IMR-90 (cell line): ENCODE measurements around the gene BHLHA9. TPM values are rescaled to one million over a fixed set of nuclear protein-coding genes. Genes with fewer than 3 reads are reported as not detected.

Experiments
- ATAC-seq: fragments of 200-7000 bp; cut with Tn5 transposase; 2 replicates; pipeline ENCODE4 v1.9.1; 2020; ENCODE audit warnings: low read depth, mild to moderate bottlenecking, moderate library complexity
- BruUV-seq: library from RNA; stranded (reverse); fragments of 400-500 nt; replicated peaks from 2 replicates; lab custom pipeline; 2021; lab: Mats Ljungman, UMichigan
- CTCF ChIA-PET: fragments of 300-600 bp; formaldehyde crosslinking; extraction: SDS; loops from one replicate; lab custom pipeline; 2021; ENCODE audit warnings: antibody characterized with exemption; lab: Yijun Ruan, JAX
- POLR2A ChIA-PET: fragments of 300-600 bp; sonication (Branson Sonifier 250); formaldehyde crosslinking; loops from one replicate; lab custom pipeline; 2022; ENCODE audit warnings: antibody characterized with exemption; ENCODE audit not compliant: unreplicated experiment; lab: Charles Lee
- DNase-seq: peaks from one replicate; pipeline ENCODE4 v3.0.0; 2013
- H2AFZ ChIP-seq: replicated peaks from 2 replicates; pipeline ENCODE3; 2013; ENCODE audit warnings: low read length, mild to moderate bottlenecking; ENCODE audit not compliant: poor library complexity
- H2AK5ac ChIP-seq: 2 replicates; pipeline ENCODE4 v1.6.1; 2013; ENCODE audit warnings: low read depth, low read length, inconsistent platforms
- H2AK9ac ChIP-seq: replicated peaks from 2 replicates; pipeline ENCODE3; 2013; ENCODE audit warnings: mild to moderate bottlenecking, low read depth, low read length, moderate library complexity; ENCODE audit not compliant: poor library complexity
- H2BK120ac ChIP-seq: 2 replicates; pipeline ENCODE4 v1.6.1; 2013; ENCODE audit warnings: low read depth, low read length, inconsistent platforms
- H2BK15ac ChIP-seq: 3 replicates; pipeline ENCODE4 v1.6.1; 2013; ENCODE audit warnings: low read depth, low read length, inconsistent platforms
- H2BK20ac ChIP-seq: 2 replicates; pipeline ENCODE4 v1.6.1; 2013; ENCODE audit warnings: low read depth, mild to moderate bottlenecking, inconsistent platforms, low read length, moderate library complexity
- H2BK5ac ChIP-seq: 2 replicates; pipeline ENCODE4 v1.6.1; 2013; ENCODE audit warnings: mild to moderate bottlenecking, low read depth, low read length, inconsistent platforms; ENCODE audit not compliant: poor library complexity, severe bottlenecking
- H3K14ac ChIP-seq: replicated peaks from 2 replicates; pipeline ENCODE4 v1.6.1; 2013; ENCODE audit warnings: low read depth, low read length, inconsistent platforms
- H3K18ac ChIP-seq: 2 replicates; pipeline ENCODE4 v1.6.1; 2013; ENCODE audit warnings: low read depth, low read length, control low read depth
- H3K23ac ChIP-seq: 2 replicates; pipeline ENCODE4 v1.6.1; 2013; ENCODE audit warnings: low read depth, low read length, inconsistent platforms
- H3K27ac ChIP-seq: 2 replicates; pipeline ENCODE4 v1.5.1; 2013; ENCODE audit warnings: mild to moderate bottlenecking, control low read depth, low read length; ENCODE audit not compliant: insufficient read depth
- H3K27me3 ChIP-seq: 2 replicates; pipeline ENCODE4 v1.6.1; 2013; ENCODE audit warnings: low read length; ENCODE audit not compliant: control insufficient read depth, insufficient read depth
- H3K36me3 ChIP-seq: 2 replicates; pipeline ENCODE4 v1.6.1; 2013; ENCODE audit warnings: low read length, mixed read lengths; ENCODE audit not compliant: control insufficient read depth, insufficient read depth
- H3K4ac ChIP-seq: 2 replicates; pipeline ENCODE4 v1.6.1; 2013; ENCODE audit warnings: low read depth, low read length, inconsistent platforms
- H3K4me1 ChIP-seq: 2 replicates; pipeline ENCODE4 v1.6.1; 2013; ENCODE audit warnings: low read length, mixed read lengths; ENCODE audit not compliant: control insufficient read depth, insufficient read depth
- H3K4me2 ChIP-seq: 2 replicates; pipeline ENCODE4 v1.6.1; 2013; ENCODE audit warnings: low read depth, mild to moderate bottlenecking, control low read depth, low read length, moderate library complexity
- H3K4me3 ChIP-seq: 2 replicates; pipeline ENCODE4 v1.5.1; 2013; ENCODE audit warnings: low read depth, mild to moderate bottlenecking, control low read depth, low read length, moderate library complexity; ENCODE audit not compliant: insufficient read depth
- H3K56ac ChIP-seq: 2 replicates; pipeline ENCODE4 v1.6.1; 2013; ENCODE audit warnings: low read length, inconsistent platforms; ENCODE audit not compliant: insufficient read depth; ENCODE audit errors: extremely low read depth
- H3K79me1 ChIP-seq, 2 experiments: 2 replicates each; pipeline ENCODE4 v1.6.1; 2013; ENCODE audit warnings: low read length in 2 of 2, inconsistent platforms in 1 of 2, low read depth in 1 of 2
- H3K9ac ChIP-seq: 2 replicates; pipeline ENCODE4 v1.6.1; 2013; ENCODE audit warnings: low read depth, low read length, control low read depth
- H3K9me1 ChIP-seq: 2 replicates; pipeline ENCODE4 v1.6.1; 2013; ENCODE audit warnings: low read length, inconsistent platforms; ENCODE audit not compliant: insufficient read depth
- H3K9me3 ChIP-seq: 2 replicates; pipeline ENCODE4 v1.6.1; 2013; ENCODE audit warnings: low read length; ENCODE audit not compliant: control insufficient read depth, insufficient read depth
- H4K20me1 ChIP-seq: 2 replicates; pipeline ENCODE4 v1.6.1; 2013; ENCODE audit warnings: low read length, inconsistent platforms; ENCODE audit not compliant: insufficient read depth
- H4K5ac ChIP-seq: 2 replicates; pipeline ENCODE4 v1.6.1; 2013; ENCODE audit warnings: mild to moderate bottlenecking, low read depth, low read length, control low read depth
- H4K8ac ChIP-seq, 2 experiments: 2 replicates each; pipeline ENCODE4 v1.6.1; 2013; ENCODE audit warnings: low read depth in 2 of 2, low read length in 2 of 2, control low read depth in 1 of 2, inconsistent platforms in 1 of 2
- H4K91ac ChIP-seq: 2 replicates; pipeline ENCODE4 v1.6.1; 2013; ENCODE audit warnings: low read depth, low read length, inconsistent platforms; ENCODE audit not compliant: insufficient read depth
- BHLHE40 ChIP-seq: fragments of 150-350 bp; IDR thresholded peaks from 2 replicates; pipeline ENCODE4 v1.6.1; 2016; ENCODE audit warnings: mild to moderate bottlenecking, low read depth, low read length
- CEBPB ChIP-seq: IDR thresholded peaks from 2 replicates; pipeline ENCODE4 v1.6.1; 2012; ENCODE audit warnings: low read depth, low read length, improper control_type of control experiment
- CHD1 ChIP-seq: IDR thresholded peaks from 2 replicates; pipeline ENCODE4 v1.6.1; 2012; ENCODE audit warnings: low read depth, low read length, improper control_type of control experiment
- CTCF ChIP-seq: conservative IDR thresholded peaks from 2 replicates; pipeline ENCODE4 v1.5.1; 2012; ENCODE audit warnings: mild to moderate bottlenecking, low read depth, low read length, improper control_type of control experiment
- ELK1 ChIP-seq: fragments of 150-350 bp; IDR thresholded peaks from 2 replicates; pipeline ENCODE4 v1.6.1; 2016; ENCODE audit warnings: low read depth, mild to moderate bottlenecking, low read length, moderate library complexity, borderline replicate concordance
- FOS ChIP-seq: fragments of 150-350 bp; IDR thresholded peaks from 2 replicates; pipeline ENCODE4 v1.6.1; 2016; ENCODE audit warnings: low read depth, low read length
- MAFK ChIP-seq: IDR thresholded peaks from 2 replicates; pipeline ENCODE4 v1.6.1; 2012; ENCODE audit warnings: low read depth, low read length, improper control_type of control experiment
- MAZ ChIP-seq: IDR thresholded peaks from 2 replicates; pipeline ENCODE4 v1.6.1; 2012; ENCODE audit warnings: low read depth, mild to moderate bottlenecking, low read length, improper control_type of control experiment, moderate library complexity, borderline replicate concordance
- MXI1 ChIP-seq: IDR thresholded peaks from 2 replicates; pipeline ENCODE4 v1.6.1; 2012; ENCODE audit warnings: low read depth, mild to moderate bottlenecking, low read length, moderate library complexity, borderline replicate concordance
- NFE2L2 ChIP-seq: fragments of 150-350 bp; IDR thresholded peaks from 2 replicates; pipeline ENCODE4 v1.6.1; 2016; ENCODE audit warnings: low read depth, mild to moderate bottlenecking, low read length
- POLR2A ChIP-seq: IDR thresholded peaks from 2 replicates; pipeline ENCODE4 v1.6.1; 2012; ENCODE audit warnings: mild to moderate bottlenecking, low read depth, low read length
- RAD21 ChIP-seq: IDR thresholded peaks from 2 replicates; pipeline ENCODE4 v1.6.1; 2012; ENCODE audit warnings: low read length, improper control_type of control experiment
- RCOR1 ChIP-seq: IDR thresholded peaks from 2 replicates; pipeline ENCODE4 v1.6.1; 2012; ENCODE audit warnings: mild to moderate bottlenecking, low read length, improper control_type of control experiment; ENCODE audit not compliant: insufficient replicate concordance
- RFX5 ChIP-seq: IDR thresholded peaks from 2 replicates; pipeline ENCODE4 v1.8.0; 2012; ENCODE audit warnings: low read depth, mild to moderate bottlenecking, low read length, moderate library complexity
- SMC3 ChIP-seq: fragments of 150-350 bp; IDR thresholded peaks from 2 replicates; pipeline ENCODE4 v1.6.1; 2016; ENCODE audit warnings: low read depth, mild to moderate bottlenecking, antibody characterized with exemption, low read length, moderate library complexity
- WGBS, 2 experiments: methylation state at CpG; one replicate each; pipeline versions ENCODE4 v1.1.5 to v1.1.7; 2013; ENCODE audit warnings: missing lambda C conversion rate in 2 of 2; ENCODE audit not compliant: insufficient read length in 1 of 2; ENCODE audit errors: extremely low coverage in 2 of 2; 5-methylcytosine and 5-hydroxymethylcytosine counted together
- dilution Hi-C: fragments of 300-500 bp; cut with HindIII; formaldehyde crosslinking; loops from one replicate; pipeline ENCODE4 v1.14.3; 2018; ENCODE audit warnings: low sequenced_read_pairs; ENCODE audit not compliant: unreplicated experiment
- in situ Hi-C: fragments of 300-500 bp; cut with MboI; formaldehyde crosslinking; loops from 3 replicates; pipeline ENCODE4 v1.14.3; 2019; ENCODE audit warnings: low sequenced_read_pairs, inconsistent platforms, mixed read lengths
- intact Hi-C: fragments of 100-400 bp; cut with micrococcal nuclease; formaldehyde crosslinking; loops from 2 replicates; pipeline ENCODE4 v1.10.0; 2022
- polyA plus RNA-seq, 3 experiments: library from polyadenylated mRNA; depleted of rRNA; stranded (reverse); fragments of >200 nt; gene quantifications; 2 replicates each; pipeline ENCODE4 v1.2.3, GENCODE V29; 2012; ENCODE audit warnings: low replicate concordance in 1 of 3
- total RNA-seq: library from RNA; depleted of rRNA; stranded (reverse); fragments of >200 nt; gene quantifications from 2 replicates; pipeline ENCODE4 v1.2.3, GENCODE V29; 2012

BHLHA9 gene
- total and polyA plus RNA-seq, 2 of the 4 experiments (the other 2 are of a cell fraction) = not detected

- no peaks in the 10 kb centered on the region for H3K9me1 ChIP-seq
- no peak for DNase-seq
- H3K56ac ChIP-seq = no peak overlapping the region
- no peak overlapping the region for H3K9ac ChIP-seq
- no peak overlapping the region for H2AK5ac ChIP-seq
- dilution Hi-C loops = no loop called here
- H4K5ac ChIP-seq = no peak overlapping the region
- no peak overlapping the region for H2AK9ac ChIP-seq
- H4K8ac ChIP-seq = no peak overlapping the region
- H2AFZ ChIP-seq = peak overlapping the region; percentile 4
- H3K4me3 ChIP-seq = no peak overlapping the region
- ChIA-PET CTCF (interaction anchor here (0.6 kb wide), 1 partner anchor 89 kb away, joined by 3 read pairs; no protein-coding TSS in a partner anchor), POLR2A (no interaction called here)
- H3K18ac ChIP-seq = no peak overlapping the region
- H3K36me3 ChIP-seq = no peaks in the 10 kb centered on the region
- no peak for ATAC-seq
- H3K27me3 ChIP-seq = peaks cover 37% of the 10 kb centered on the region
- H4K20me1 ChIP-seq = no peaks in the 10 kb centered on the region
- no peak overlapping the region for H3K4me2 ChIP-seq
- no peak overlapping the region for H3K4ac ChIP-seq
- no TSS peak for BruUV-seq
- H3K27ac ChIP-seq = no peak overlapping the region
- no peak overlapping the region for H2BK120ac ChIP-seq
- TF ChIP-seq POLR2A (no peak), CEBPB (no peak), RFX5 (no peak), NFE2L2 (no peak), CHD1 (no peak), BHLHE40 (no peak), RCOR1 (no peak), MAZ (no peak), MXI1 (no peak), FOS (no peak), RAD21 (no peak), SMC3 (no peak), MAFK (no peak), ELK1 (no peak), CTCF (no peak)
- no peak overlapping the region for H4K91ac ChIP-seq
- no peaks in the 10 kb centered on the region for H3K4me1 ChIP-seq
- H3K79me1 ChIP-seq = no peaks in the 10 kb centered on the region
- H2BK20ac ChIP-seq = no peak overlapping the region
- no peak overlapping the region for H3K14ac ChIP-seq
- no peak overlapping the region for H3K23ac ChIP-seq
- H2BK15ac ChIP-seq = no peak overlapping the region
- WGBS, 2 experiments = 60% methylated on average over 3 of the region's 12 CpGs; no CpG with 5 or more reads in 1 of the 2 experiments
- H3K9me3 ChIP-seq = no peaks in the 10 kb centered on the region
- no peak overlapping the region for H2BK5ac ChIP-seq
- in situ Hi-C loops = loop anchor here (5.0 kb wide), 2 partner anchors 60 to 245 kb away; partner anchors contain the start of gene INPP5K
- intact Hi-C loops = no loop called here
These were observed 2.5 kb downstream of the BHLHA9 start for GRCh38 chr17:1272701-1273100.
